HL-60 (cell line): ENCODE measurements around the gene SERPINA9.
"Not testable (repeated sequence)": the region's sequence is repeated elsewhere in the genome, so short reads cannot be mapped to it uniquely, and the experiment has no call there.

ENCODE experiments used
- GABPA ChIP-seq: IDR thresholded peaks from 2 replicates; pipeline ENCODE4 v1.6.1; 2012; ENCODE audit warnings: low read depth
- POLR2AphosphoS5 ChIP-seq: IDR thresholded peaks from 2 replicates; pipeline ENCODE4 v1.6.1; 2012; ENCODE audit warnings: low read depth
- SPI1 ChIP-seq: IDR thresholded peaks from 2 replicates; pipeline ENCODE4 v1.6.1; 2012; ENCODE audit warnings: low read depth, mild to moderate bottlenecking, borderline replicate concordance
- TF ChIP-seq, protein P1 (sequence below): IDR thresholded peaks from one replicate; pipeline ENCODE4 v1.5.1; 2011; ENCODE audit warnings: low read length, control low read depth, inconsistent platforms; ENCODE audit not compliant: insufficient read depth

DNA sequence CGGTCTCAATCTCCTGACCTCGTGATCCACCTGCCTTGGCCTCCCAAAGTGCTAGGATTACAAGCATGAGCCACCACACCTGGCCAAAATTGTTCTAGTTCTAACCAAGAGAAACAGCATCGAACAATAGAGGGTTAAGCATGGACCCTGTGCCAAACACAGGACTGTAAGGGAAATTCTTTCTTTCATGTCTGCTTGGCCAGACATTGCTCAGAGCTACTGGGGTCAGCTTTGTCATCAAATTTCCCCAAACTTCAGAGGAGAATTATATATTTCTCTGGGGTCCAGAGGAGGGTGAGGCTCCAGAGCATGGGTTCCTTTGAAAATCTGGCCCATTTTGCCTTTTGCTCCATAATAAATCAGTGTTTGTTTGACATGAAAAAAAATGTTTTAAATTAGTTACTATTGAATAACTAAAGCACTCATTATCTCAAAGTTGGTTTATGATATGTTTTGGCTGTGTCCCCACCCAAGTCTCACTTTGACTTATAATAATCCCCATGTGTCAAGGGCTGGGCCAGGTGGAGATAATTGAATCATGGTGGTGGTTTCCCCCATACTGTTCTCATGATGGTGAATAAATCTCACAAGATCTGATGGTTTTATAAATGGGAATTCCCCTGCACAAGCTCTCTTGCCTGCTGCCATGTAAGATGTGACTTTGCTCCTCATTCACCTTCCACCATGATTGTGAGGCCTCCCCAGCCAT, 58.3 kb downstream of the SERPINA9 start:
- not testable (repeated sequence) for TF ChIP-seq GABPA, POLR2AphosphoS5, SPI1
- TF ChIP-seq, protein P1, sequence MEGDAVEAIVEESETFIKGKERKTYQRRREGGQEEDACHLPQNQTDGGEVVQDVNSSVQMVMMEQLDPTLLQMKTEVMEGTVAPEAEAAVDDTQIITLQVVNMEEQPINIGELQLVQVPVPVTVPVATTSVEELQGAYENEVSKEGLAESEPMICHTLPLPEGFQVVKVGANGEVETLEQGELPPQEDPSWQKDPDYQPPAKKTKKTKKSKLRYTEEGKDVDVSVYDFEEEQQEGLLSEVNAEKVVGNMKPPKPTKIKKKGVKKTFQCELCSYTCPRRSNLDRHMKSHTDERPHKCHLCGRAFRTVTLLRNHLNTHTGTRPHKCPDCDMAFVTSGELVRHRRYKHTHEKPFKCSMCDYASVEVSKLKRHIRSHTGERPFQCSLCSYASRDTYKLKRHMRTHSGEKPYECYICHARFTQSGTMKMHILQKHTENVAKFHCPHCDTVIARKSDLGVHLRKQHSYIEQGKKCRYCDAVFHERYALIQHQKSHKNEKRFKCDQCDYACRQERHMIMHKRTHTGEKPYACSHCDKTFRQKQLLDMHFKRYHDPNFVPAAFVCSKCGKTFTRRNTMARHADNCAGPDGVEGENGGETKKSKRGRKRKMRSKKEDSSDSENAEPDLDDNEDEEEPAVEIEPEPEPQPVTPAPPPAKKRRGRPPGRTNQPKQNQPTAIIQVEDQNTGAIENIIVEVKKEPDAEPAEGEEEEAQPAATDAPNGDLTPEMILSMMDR = not testable (repeated sequence)
